Ramos (cell line): ENCODE results near the gene AHDC1.
"Not testable (repeated sequence)": the region's sequence is repeated elsewhere in the genome, so short reads cannot be mapped to it uniquely, and the experiment has no call there.

ENCODE experiments used
- in situ Hi-C: fragments of 300-500 bp; cut with MboI; formaldehyde crosslinking; loops from one replicate; pipeline ENCODE4 v1.14.3; 2022; ENCODE audit warnings: low sequenced_read_pairs; ENCODE audit not compliant: unreplicated experiment

The AHDC1 gene

DNA sequence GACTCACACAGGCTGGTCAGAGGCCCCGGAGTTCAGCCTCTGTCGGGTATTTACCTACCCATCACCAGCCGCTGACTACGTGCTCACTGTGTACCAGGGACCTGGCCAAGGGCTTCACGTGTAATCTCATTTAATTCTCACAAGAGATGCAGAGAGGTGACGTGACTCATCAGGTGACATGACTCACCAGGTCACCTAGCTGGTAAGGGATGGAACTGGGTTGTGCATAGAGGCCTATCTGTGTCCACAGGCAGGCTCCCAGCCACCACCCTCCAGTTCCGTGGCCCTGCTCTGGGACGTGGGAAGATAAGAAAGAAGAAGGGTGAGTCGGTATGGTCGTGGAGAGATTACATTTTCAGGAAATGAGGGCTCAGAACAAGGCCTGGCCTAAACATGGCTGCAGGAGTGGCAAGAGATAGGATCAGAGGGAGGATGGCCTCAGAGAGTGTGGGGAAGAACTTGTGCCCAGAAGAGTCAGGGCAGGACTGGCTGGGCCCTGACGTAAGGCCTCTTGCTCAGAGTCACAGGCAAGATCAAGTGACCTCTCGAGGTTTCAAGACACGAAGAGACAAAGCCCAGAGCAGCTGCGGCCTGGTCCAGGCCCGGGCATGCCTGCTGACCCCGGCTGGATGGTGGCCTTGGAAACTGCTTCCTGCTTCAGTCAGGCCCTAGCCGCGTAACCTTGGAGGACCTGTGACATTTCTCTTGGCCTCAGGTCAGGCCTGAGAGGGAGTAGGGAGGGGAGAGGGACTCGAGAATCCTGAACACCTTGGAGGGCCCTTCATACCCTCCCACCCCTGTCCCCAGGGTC is 61.3 kb downstream of the AHDC1 start:
- in situ Hi-C loops = no loop called here

DNA sequence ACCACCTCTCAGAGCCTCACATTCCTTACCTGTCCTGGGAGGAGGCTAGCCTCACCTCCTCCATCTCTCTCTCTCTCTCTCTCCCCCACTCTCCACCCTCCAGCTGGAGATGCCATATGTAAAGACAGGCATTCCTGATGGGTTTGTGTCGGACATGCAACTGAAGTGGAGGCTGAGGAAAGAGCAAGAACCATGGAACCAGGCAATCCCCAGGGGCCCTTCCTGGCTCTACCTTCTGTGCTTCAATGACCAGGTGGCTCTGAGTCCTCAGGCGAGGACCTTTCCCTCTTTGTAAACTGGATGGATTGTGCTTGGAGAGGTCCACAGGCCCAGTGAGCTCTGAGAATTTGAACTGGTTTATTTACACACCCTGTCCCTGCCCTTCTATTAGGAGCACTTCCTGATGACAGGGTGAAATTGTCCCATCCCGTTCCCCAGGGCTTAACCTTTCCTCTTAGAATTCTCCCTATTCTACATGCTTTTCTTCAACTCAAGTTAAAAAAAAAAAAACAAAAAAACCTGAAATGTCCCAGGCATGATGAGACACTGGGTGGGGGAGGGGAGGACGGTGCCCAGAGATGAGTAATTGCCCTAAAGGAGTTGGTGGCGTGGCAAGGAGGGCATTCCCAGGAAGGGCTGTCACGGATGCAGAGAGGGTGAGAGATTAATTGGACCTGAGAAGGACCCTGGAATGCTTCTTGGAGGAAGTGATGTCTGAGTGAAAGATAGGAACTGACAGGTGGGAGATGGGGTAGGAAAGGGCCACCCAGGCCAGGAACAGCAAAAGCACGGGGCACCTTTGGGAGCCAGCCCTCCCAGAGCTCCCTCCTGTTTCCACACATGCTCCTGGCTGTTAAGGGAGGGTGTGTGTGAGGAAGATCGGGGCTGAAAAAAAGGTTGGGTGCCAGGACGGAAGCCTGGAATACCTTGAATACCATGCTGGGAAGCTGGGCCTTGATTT is 63.8 kb downstream of the AHDC1 start:
- in situ Hi-C loops = no loop called here

GRCh38 chr1:27538793-27539192 is 65.2 kb downstream of the AHDC1 start:
- in situ Hi-C loops = no loop called here

DNA sequence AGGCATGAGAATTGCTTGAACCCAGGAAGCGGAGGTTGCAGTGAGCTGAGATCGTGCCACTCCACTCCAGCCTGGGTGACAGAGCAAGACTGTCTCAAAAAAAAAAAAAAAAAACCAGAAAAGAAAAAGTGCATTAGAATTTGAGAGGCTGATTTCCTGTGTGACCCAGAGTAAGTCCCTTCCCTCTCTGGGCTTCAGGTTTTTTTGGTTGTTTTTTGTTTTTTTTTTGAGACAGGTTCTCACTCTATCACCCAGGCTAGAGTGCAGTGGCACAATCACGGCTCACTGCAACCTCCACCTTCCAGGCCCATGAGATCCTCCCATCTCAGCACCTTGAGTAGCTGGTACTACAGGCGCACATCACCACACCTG is 65.7 kb downstream of the AHDC1 start:
- in situ Hi-C loops = not testable (repeated sequence)

- in situ Hi-C loops = no loop called here
These were observed 67.2 kb downstream of the AHDC1 start for GRCh38 chr1:27536767-27537166.

DNA sequence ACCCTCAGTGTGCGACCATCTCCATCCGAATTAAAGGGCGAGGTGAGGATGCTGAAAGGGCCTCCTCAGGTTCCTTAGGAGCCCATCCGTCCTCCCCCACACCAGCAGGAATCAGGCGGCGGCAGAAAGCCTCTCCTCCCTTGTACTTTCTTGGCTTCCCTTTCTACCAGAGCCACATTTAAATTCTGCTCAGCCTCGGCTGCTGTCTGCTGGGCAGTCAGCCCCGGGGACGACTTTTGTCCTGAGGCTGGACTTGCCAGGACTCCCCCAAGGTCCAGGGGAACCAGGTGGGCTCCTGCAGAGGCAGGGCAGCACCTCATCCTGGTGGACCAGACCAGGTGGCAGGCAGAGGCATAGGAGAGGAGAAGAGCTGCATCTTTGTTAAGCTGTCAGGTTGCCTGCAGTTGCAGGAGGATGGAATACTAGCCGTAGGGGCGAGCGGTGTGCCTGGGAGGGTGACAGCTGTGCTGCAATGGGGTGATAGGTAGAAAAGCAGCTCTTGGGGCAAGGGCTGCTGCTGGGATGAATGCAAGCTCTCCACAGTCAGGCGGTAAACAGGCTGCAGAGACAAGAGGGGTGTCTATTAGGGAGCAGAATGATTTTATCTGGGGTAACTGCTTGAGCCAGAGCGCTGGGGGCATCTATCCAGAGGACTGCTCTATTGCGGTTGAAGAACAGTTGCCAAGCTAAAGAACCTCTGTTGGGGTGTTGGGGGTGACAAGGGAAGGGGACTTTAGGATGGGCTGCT is 67.8 kb downstream of the AHDC1 start:
- in situ Hi-C loops = no loop called here

- in situ Hi-C loops = no loop called here
These were observed 68.6 kb downstream of the AHDC1 start for GRCh38 chr1:27535386-27535785.

DNA sequence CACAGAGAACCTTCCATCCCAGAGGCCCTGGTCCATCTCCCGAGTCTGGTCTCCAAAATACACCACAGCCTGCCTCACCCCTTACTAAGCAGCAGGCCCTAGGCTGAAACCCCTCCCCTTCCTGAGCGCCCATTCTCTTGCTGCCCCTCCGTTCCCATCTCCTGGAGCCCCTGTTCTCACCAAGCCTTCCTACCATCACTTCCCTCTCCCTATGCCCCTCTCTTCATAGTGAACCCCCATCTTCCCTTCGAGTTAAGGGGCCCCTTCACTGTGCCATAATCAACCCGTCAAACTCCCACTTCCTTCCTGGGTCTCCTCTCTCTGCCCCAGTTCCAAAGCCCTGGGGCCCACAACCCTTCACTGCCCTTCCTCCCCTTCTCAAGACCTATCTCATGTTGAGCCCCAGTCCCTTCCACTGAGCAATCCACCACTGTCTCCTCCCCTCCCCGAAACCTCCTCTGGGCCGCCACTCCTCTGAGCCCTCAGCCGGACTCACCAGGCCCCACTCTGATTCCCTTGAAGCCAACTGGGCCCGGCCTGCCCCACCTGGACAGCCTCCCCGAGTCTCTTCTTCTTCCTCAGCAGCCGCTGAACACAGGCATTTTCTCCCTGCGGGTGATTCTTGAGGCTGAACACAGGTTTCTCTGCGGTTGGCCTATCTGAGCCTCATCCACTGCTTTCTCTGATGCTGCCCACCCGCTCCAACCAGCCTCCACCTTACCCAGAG is 71.8 kb downstream of the AHDC1 start:
- in situ Hi-C loops = no loop called here

DNA sequence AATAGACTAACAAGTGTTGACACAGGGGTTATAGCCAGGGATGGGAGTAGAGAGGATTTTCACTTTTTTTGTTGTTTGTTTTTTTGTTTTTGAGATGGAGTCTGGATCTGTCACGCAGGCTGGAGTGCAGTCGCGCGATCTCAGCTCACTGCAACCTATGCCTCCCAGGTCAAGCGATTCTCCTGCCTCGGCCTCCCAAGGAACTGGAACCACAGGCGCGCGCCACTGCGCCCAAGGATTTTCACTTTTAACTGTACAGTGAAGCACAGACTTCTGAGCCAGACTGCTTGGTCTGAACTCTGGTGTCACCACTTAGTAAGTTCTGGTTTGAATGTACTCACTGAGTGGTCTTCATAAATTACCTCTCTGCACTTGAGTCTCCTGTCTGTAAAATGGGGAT is 73.8 kb downstream of the AHDC1 start:
- in situ Hi-C loops = no loop called here

DNA sequence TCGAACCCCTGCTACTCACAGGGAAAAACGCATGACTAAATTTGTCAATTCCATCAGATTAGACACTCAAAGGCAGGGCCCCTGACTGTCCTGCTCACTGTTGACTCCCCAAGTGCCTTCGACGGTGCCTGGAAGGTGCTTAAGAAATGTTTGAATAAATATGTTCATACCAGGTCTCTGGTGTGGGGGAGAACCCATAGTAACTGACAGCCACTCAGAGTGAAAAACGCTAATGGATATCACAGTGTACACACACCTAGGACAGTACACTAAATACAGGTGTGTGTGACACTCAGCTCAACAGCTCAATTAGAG is 74.3 kb downstream of the AHDC1 start:
- in situ Hi-C loops = no loop called here

GRCh38 chr1:27528818-27529703 is 74.9 kb downstream of the AHDC1 start:
- in situ Hi-C loops = no loop called here

GRCh38 chr1:27527890-27528817 is 75.8 kb downstream of the AHDC1 start:
- in situ Hi-C loops = no loop called here

DNA sequence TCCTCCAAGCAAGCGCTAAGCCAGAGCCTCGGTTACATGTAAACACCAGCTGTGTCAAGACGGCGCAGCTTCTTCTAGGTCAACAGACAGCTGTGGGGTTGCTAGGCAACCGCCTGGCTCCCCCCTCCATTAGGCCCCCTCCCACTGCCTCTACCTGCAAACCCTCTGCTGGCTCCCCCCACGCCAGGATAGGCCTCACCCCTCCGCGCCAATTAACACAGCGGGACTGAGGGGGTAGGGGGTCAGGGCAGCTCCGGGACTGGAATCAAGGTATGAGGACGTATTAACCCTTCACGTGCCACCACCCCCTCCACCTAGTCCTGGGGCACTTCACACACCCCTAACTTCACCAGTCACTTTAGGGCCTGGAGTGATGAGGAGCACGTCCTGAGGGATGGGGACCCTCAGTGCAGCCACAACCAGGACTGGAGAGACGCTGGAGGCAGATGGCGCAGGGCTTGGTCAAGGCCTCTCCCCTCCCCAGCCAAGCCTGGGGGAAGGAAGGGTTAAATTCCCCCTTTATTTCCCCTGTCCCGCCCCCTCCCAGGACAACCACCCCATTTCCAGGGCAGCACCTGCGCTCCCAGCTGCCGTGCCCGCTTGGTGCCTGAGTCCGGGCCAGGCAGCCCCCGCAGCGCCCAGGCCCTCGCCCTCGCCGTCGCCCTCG is 76.6 kb downstream of the AHDC1 start:
- in situ Hi-C loops = no loop called here

DNA sequence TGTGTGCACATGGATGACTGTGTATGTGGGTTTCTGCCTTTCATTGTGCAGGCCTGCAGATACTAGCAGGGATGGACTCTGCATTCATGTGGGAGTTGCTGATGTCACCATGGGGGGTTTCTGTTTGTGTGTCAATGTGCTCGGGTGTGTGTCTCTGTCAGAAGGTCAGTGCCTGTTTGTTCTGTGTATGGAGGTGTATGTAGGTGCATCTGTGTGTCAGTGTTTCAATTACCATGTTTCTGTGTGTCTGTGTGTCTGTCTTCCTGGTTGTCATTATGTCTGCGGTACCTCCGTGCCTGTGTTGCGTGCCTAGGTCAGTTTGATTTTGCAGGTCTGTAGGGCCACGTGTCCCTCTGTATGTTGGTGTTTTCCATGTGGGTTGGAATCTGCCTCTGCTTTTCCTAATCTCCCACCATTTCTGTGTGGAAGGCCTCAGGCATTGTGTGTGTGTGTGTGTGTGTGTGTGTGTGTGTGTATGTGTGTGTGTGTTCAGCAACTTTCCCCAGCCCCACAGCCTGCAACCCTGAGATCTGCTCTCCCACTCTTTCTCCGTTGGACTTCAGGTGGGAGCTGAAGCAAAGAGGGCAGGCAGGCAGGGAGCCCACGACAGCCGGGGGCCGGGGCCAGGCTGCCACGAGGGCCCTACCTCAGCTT is 77.2 kb downstream of the AHDC1 start:
- in situ Hi-C loops = no loop called here

- in situ Hi-C loops = no loop called here
These were observed 78.4 kb downstream of the AHDC1 start for GRCh38 chr1:27525296-27526272.
